Activated naive CD4-positive, alpha-beta T cell (primary cell): ENCODE measurements around the gene TEKT1.

Experiments used
- DNase-seq, 4 experiments: peaks; one replicate each; lab custom pipeline; 2025; lab: John Stamatoyannopoulos, UW

TEKT1 gene

DNA sequence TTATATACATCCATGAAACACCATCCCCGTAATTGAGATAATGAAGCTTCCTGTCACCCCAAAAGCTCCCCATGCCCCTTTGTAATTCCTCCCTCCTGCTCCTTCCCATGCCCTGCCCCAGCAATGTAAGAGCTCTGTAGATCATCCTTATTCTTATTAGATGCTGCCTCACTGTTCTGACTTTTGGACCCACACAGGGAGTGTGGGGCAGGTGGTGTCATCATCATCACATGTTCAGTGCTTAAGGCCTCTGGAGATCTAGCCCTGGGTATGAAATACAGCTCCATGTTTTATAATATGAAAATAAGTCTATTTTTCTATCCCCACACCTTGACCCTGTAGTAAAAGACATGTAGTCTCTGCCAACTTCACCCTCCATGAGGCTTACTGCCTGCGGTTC lies 73.8 kb downstream of the TEKT1 start:
- no peak for DNase-seq

- peak in 1 of 4 experiments; percentile 24 for DNase-seq
Observed at GRCh38 chr17:6756425-6757031, 75.0 kb downstream of the TEKT1 start.

GRCh38 chr17:6755731-6756184 lies 75.8 kb downstream of the TEKT1 start, which contains the start of gene XAF1:
TSS of gene XAF1 (plus strand) at chr17:6756046. CDS start at chr17:6756079, 33 bp downstream.
- peak in 2 of 4 experiments; percentile 40 to 55 for DNase-seq

- DNase-seq: no peak
Observed at GRCh38 chr17:6755281-6755680, 76.2 kb downstream of the TEKT1 start.

DNA sequence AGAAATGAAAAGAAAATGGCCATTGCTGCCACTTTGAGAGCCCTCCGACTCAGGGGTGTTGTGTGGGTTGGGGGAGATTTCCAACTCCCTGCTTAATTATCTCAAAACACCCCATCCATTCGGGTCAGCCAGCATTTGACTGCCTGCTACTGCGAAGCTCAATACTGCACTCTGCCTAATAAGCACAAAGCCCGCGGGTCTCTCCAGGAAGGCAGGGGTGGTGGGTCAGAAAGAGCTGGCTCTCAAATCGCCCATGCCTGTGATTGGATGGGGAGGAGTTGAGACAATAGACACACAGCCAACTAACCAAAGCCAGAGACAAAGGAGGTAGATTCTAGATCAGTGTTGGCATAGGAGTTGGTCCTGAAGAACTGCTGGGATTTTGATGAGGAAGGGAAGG lies 78.0 kb downstream of the TEKT1 start:
- no peak for DNase-seq

- DNase-seq: peak in 1 of 4 experiments; percentile 10
Observed at GRCh38 chr17:6753006-6753445, 78.5 kb downstream of the TEKT1 start.

DNA sequence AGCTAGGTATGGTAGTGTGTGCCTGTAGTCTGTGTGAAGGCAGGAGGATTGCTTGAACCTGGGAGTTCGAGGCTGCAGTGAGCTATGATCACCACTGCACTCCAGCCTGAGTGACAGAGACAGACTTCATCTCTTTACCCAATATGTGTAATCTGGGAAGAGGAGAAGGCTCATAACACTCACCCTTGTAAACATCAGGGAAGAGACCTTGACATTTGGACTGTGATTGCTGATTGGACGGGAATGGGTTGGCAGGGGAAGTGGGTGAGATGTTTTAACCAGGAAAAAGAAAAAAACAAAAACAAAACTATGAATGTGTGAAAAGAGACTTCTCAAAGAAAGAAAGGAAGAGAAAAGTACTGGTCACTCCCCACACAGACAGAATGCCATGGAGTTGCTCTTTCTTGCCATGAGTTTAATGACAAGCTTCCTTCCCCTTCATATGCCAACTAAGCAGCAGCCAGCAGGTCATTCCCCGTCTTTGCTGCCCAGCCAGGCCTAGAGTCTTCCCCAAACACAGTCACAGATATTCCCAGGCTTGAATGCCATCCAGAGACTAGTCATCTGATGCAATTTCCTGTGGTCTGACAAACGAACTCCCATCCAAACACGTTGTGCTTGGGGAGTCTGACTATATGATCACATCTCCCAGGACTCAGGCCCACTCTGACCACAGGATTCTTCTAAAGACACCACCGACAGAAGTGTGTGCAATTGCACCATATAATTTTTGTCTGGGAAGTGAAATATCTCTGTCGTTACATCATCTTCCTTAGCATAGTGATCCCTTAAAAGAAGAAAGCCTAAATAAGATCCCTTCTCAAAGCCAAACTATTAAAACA lies 79.2 kb downstream of the TEKT1 start:
- DNase-seq: no peak

GRCh38 chr17:6749519-6749918 lies 82.0 kb downstream of the TEKT1 start:
- DNase-seq: no peak

GRCh38 chr17:6748617-6749016 lies 82.9 kb downstream of the TEKT1 start:
- DNase-seq: no peak
